CD14-positive monocyte (primary cell): ENCODE data around the gene FGF4. TPM values are rescaled to one million over a fixed set of nuclear protein-coding genes. Genes with fewer than 3 reads are reported as not detected.

Source experiments
- DNase-seq, 3 donors: peaks; one replicate each; pipeline ENCODE4 v3.0.0-alpha.2; 2011 to 2022
- H2AFZ ChIP-seq: 2 replicates; pipeline ENCODE4 v1.6.0; 2012; ENCODE audit warnings: mild to moderate bottlenecking, low read depth, low read length, inconsistent platforms; ENCODE audit not compliant: insufficient read depth, poor library complexity, severe bottlenecking
- H3K27ac ChIP-seq, 2 donors: 1 replicate in 1 of 2; 2 replicates in 1 of 2; pipeline ENCODE4 v1.5.1; 2012 to 2013; ENCODE audit warnings: low read length in 2 of 2, control low read depth in 1 of 2, inconsistent platforms in 1 of 2, low read depth in 1 of 2, mild to moderate bottlenecking in 1 of 2
- H3K27me3 ChIP-seq, 2 donors: one replicate each; pipeline versions ENCODE4 v1.6.0 to v1.6.1; 2011 to 2013; ENCODE audit warnings: low read length in 2 of 2; ENCODE audit not compliant: control insufficient read depth in 2 of 2, insufficient read depth in 2 of 2
- H3K36me3 ChIP-seq, 2 donors: replicated peaks in 1 of 2; 1 replicate in 1 of 2; 2 replicates in 1 of 2; pipeline versions ENCODE4 v1.5.1 to v1.6.1; 2012 to 2013; ENCODE audit warnings: low read length in 2 of 2, control low read depth in 1 of 2, inconsistent platforms in 1 of 2, mild to moderate bottlenecking in 1 of 2; ENCODE audit not compliant: insufficient read depth in 2 of 2, control insufficient read depth in 1 of 2
- H3K4me1 ChIP-seq, 2 donors: 1 replicate in 1 of 2; 2 replicates in 1 of 2; pipeline versions ENCODE4 v1.5.1 to v1.6.1; 2012 to 2013; ENCODE audit warnings: low read length in 2 of 2, control low read depth in 1 of 2, inconsistent platforms in 1 of 2, mild to moderate bottlenecking in 1 of 2, moderate library complexity in 1 of 2; ENCODE audit not compliant: insufficient read depth in 2 of 2, control insufficient read depth in 1 of 2
- H3K4me2 ChIP-seq: replicated peaks from 2 replicates; pipeline ENCODE3; 2012; ENCODE audit warnings: low read length, moderate library complexity, mild to moderate bottlenecking; ENCODE audit not compliant: poor library complexity, severe bottlenecking; ENCODE audit errors: extremely low read depth
- H3K4me3 ChIP-seq, 3 experiments: fragments of 200-600 bp in 1 of 3; sonication (generic) in 1 of 3; replicated peaks in 1 of 3; 1 replicate in 2 of 3; 2 replicates in 1 of 3; pipeline ENCODE4 v1.5.1; 2011 to 2013; ENCODE audit warnings: low read length in 3 of 3, mild to moderate bottlenecking in 3 of 3, control low read depth in 2 of 3, low read depth in 2 of 3, inconsistent platforms in 1 of 3, moderate library complexity in 1 of 3
- H3K79me2 ChIP-seq: 2 replicates; pipeline ENCODE4 v1.6.0; 2012; ENCODE audit warnings: mild to moderate bottlenecking, control low read depth, inconsistent platforms, low read length, moderate library complexity; ENCODE audit not compliant: insufficient read depth
- H3K9ac ChIP-seq: 2 replicates; pipeline ENCODE4 v1.6.0; 2017; ENCODE audit warnings: low read length, mild to moderate bottlenecking; ENCODE audit not compliant: insufficient read depth, poor library complexity, severe bottlenecking
- H3K9me3 ChIP-seq, 2 donors: replicated peaks in 1 of 2; 1 replicate in 1 of 2; 2 replicates in 1 of 2; pipeline versions ENCODE4 v1.5.1 to v1.6.1; 2012 to 2013; ENCODE audit warnings: low read length in 2 of 2, control low read depth in 1 of 2; ENCODE audit not compliant: control insufficient read depth in 1 of 2, insufficient read depth in 1 of 2
- H4K20me1 ChIP-seq: 2 replicates; pipeline ENCODE4 v1.6.0; 2012; ENCODE audit warnings: mild to moderate bottlenecking, low read length, control low read depth, moderate library complexity; ENCODE audit not compliant: insufficient read depth
- H3K27ac Mint-ChIP-seq, 7 donors: one replicate each; pipeline ENCODE4 v1.8.0; 2020; ENCODE audit warnings: mild to moderate bottlenecking in 7 of 7, mixed read lengths in 7 of 7, moderate library complexity in 6 of 7, inconsistent platforms in 2 of 7
- H3K27me3 Mint-ChIP-seq, 3 donors: one replicate each; pipeline ENCODE4 v1.8.0; 2021 to 2022; ENCODE audit warnings: low read depth in 3 of 3, mild to moderate bottlenecking in 3 of 3, mixed read lengths in 3 of 3, moderate library complexity in 3 of 3, inconsistent platforms in 1 of 3
- H3K36me3 Mint-ChIP-seq, 2 donors: one replicate each; pipeline ENCODE4 v1.8.0; 2020; ENCODE audit warnings: mixed read lengths in 2 of 2, inconsistent platforms in 1 of 2, mild to moderate bottlenecking in 1 of 2
- H3K4me1 Mint-ChIP-seq: one replicate; pipeline ENCODE4 v1.8.0; 2020; ENCODE audit warnings: mild to moderate bottlenecking, mixed read lengths
- H3K4me3 Mint-ChIP-seq, 2 donors: one replicate each; pipeline ENCODE4 v1.8.0; 2020; ENCODE audit warnings: mild to moderate bottlenecking in 2 of 2, mixed read lengths in 2 of 2, moderate library complexity in 1 of 2
- H3K9me3 Mint-ChIP-seq, 7 donors: one replicate each; pipeline ENCODE4 v1.8.0; 2020 to 2022; ENCODE audit warnings: mixed read lengths in 7 of 7, mild to moderate bottlenecking in 6 of 7, moderate library complexity in 6 of 7, inconsistent platforms in 2 of 7
- WGBS: methylation state at CpG from one replicate; pipeline ENCODE4 v1.1.5; 2013; ENCODE audit warnings: missing lambda C conversion rate; ENCODE audit not compliant: insufficient coverage; 5-methylcytosine and 5-hydroxymethylcytosine counted together
- intact Hi-C, 2 donors: fragments of 100-400 bp; cut with micrococcal nuclease; formaldehyde crosslinking; loops; one replicate each; pipeline versions ENCODE4 v1.15.0 to v1.15.1; 2023
- polyA plus RNA-seq, 3 donors: library from polyadenylated mRNA; depleted of rRNA in 1 of 3; unstranded in 2 of 3; stranded (reverse) in 1 of 3; fragments of 300-500 nt in 2 of 3; fragments of >200 nt in 1 of 3; fragmentation: Illumina TruSeq in 2 of 3; gene quantifications; 1 replicate in 2 of 3; 2 replicates in 1 of 3; pipeline ENCODE4 v1.2.3, GENCODE V29; 2012 to 2021
- TF ChIP-seq, protein P1 (sequence below): fragments of 200-600 bp; IDR thresholded peaks from one replicate; pipeline ENCODE4 v1.8.0; 2022; ENCODE audit warnings: antibody characterized with exemption, mild to moderate bottlenecking

Gene FGF4
- polyA plus RNA-seq, 3 donors, result not detected

DNA sequence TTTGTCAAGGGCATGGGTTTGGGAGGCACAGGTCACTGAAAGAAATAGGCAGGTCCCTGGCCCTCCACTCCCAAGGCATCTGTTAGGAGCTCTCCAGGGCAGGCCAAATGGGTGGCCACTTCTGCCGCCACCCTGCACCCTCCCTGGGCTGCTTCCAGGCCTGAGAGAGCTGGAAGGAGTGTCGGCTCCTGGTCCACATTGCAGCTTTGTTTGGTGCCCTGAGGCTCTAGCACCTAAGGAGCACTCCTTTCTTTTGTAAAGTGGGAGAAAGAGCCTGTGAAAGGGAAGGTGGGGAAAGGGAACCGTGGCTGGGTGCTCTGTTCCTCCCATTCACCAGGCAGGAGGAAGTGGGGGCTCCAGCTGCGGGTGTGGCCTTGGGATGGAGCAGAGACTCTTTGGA, 12.3 kb upstream of the FGF4 start:
- intact Hi-C loops, result no loop called here
- H2AFZ ChIP-seq, result no peak overlapping the region
- Mint-ChIP-seq H3K27ac (no peak overlapping the region), H3K27me3 (peaks cover 3 to 7% (median 6%) of the 10 kb centered on the region in 3 donors), H3K4me1 (no peaks in the 10 kb centered on the region), H3K4me3 (peak overlapping the region in 1 of 2 donors; percentile 16), H3K9me3 (peaks cover 0 to under 1% (median 0%) of the 10 kb centered on the region in 7 donors), H3K36me3 (no peaks in the 10 kb centered on the region)
- TF ChIP-seq, protein P1, sequence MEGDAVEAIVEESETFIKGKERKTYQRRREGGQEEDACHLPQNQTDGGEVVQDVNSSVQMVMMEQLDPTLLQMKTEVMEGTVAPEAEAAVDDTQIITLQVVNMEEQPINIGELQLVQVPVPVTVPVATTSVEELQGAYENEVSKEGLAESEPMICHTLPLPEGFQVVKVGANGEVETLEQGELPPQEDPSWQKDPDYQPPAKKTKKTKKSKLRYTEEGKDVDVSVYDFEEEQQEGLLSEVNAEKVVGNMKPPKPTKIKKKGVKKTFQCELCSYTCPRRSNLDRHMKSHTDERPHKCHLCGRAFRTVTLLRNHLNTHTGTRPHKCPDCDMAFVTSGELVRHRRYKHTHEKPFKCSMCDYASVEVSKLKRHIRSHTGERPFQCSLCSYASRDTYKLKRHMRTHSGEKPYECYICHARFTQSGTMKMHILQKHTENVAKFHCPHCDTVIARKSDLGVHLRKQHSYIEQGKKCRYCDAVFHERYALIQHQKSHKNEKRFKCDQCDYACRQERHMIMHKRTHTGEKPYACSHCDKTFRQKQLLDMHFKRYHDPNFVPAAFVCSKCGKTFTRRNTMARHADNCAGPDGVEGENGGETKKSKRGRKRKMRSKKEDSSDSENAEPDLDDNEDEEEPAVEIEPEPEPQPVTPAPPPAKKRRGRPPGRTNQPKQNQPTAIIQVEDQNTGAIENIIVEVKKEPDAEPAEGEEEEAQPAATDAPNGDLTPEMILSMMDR, result no peak
- no peak overlapping the region for H3K27ac ChIP-seq
- no peak overlapping the region for H3K9ac ChIP-seq
- no peaks in the 10 kb centered on the region for H3K9me3 ChIP-seq
- H3K4me3 ChIP-seq, result no peak overlapping the region
- no peaks in the 10 kb centered on the region for H4K20me1 ChIP-seq
- no peaks in the 10 kb centered on the region for H3K79me2 ChIP-seq
- H3K36me3 ChIP-seq, result no peaks in the 10 kb centered on the region
- no peak for DNase-seq
- H3K4me1 ChIP-seq, result no peaks in the 10 kb centered on the region
- H3K27me3 ChIP-seq, result no peaks in the 10 kb centered on the region
- WGBS, result 90% methylated on average over 2 of the region's 4 CpGs
- H3K4me2 ChIP-seq, result no peak overlapping the region

DNA sequence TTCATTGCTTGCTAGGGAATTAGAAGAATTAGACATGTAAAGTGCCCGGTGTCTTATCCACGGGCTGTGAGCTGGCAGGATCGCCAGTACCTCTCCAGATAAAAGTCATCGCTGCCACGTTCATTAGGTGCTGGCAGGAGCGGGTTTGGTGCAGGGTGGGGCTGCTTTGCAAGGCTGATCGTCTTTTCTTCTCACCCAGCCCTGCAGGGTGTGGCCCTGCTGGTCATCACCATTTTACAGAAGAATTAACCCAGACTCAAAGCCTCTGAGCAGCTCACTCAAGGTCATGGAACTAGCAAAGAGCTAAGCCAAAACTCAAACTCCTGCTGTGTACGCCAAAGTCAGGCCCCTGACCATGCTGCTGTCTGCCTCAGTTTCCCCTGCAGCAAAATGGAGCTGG, 6.1 kb upstream of the FGF4 start:
- Histone ChIP-seq H4K20me1 (no peaks in the 10 kb centered on the region), H3K9me3 (no peaks in the 10 kb centered on the region), H3K79me2 (no peaks in the 10 kb centered on the region), H3K27ac (no peak overlapping the region), H3K9ac (no peak overlapping the region), H2AFZ (no peak overlapping the region), H3K4me2 (no peak overlapping the region), H3K36me3 (no peaks in the 10 kb centered on the region), H3K4me1 (no peaks in the 10 kb centered on the region), H3K27me3 (peaks cover 0 to 8% of the 10 kb centered on the region in 2 donors), H3K4me3 (no peak overlapping the region)
- 90% methylated on average over 8 of the region's 8 CpGs for WGBS
- TF ChIP-seq, protein P1, result no peak
- no peaks in the 10 kb centered on the region for H3K9me3 Mint-ChIP-seq
- no peaks in the 10 kb centered on the region for H3K36me3 Mint-ChIP-seq
- peaks cover 10 to 28% (median 14%) of the 10 kb centered on the region in 3 donors for H3K27me3 Mint-ChIP-seq
- H3K4me3 Mint-ChIP-seq, result no peak overlapping the region
- DNase-seq, result no peak
- intact Hi-C loops, result no loop called here
- H3K4me1 Mint-ChIP-seq, result no peaks in the 10 kb centered on the region
- H3K27ac Mint-ChIP-seq, result no peak overlapping the region
